Coronary artery (tissue), 2 donors: ENCODE measurements around the gene PRRG3.

Experiments
- DNase-seq: peaks from one replicate; pipeline ENCODE4 v3.0.0-alpha.2; 2017; ENCODE audit warnings: low spot score
- H3K27ac ChIP-seq, 2 donors: fragments of 200-600 bp; sonication (generic); one replicate each; pipeline ENCODE4 v1.5.1; 2016 to 2019
- H3K4me3 ChIP-seq: fragments of 200-600 bp; sonication (generic); 2 replicates; pipeline ENCODE4 v1.5.1; 2016; ENCODE audit warnings: mild to moderate bottlenecking, moderate library complexity
- CTCF ChIP-seq: fragments of 200-600 bp; sonication (generic); IDR thresholded peaks from one replicate; pipeline ENCODE4 v1.5.1; 2019; ENCODE audit warnings: antibody characterized with exemption

Gene PRRG3

GRCh38 chrX:151738751-151739150 is 43.5 kb downstream of the PRRG3 start:
- DNase-seq, result no peak
- H3K27ac ChIP-seq, result no peak overlapping the region
- H3K4me3 ChIP-seq, result no peak overlapping the region
- no peak for TF ChIP-seq CTCF

GRCh38 chrX:151741606-151742005 is 46.3 kb downstream of the PRRG3 start:
- no peak overlapping the region for H3K27ac ChIP-seq
- DNase-seq, result peak; percentile 31
- H3K4me3 ChIP-seq, result no peak overlapping the region
- TF ChIP-seq CTCF, result no peak

- TF ChIP-seq CTCF, result no peak
- no peak overlapping the region for H3K4me3 ChIP-seq
- no peak overlapping the region for H3K27ac ChIP-seq
- peak; percentile 50 for DNase-seq
Measured at GRCh38 chrX:151742311-151742710, 47.1 kb downstream of the PRRG3 start.

- no peak for TF ChIP-seq CTCF
- DNase-seq, result peak; percentile 56
- no peak overlapping the region for H3K27ac ChIP-seq
- no peak overlapping the region for H3K4me3 ChIP-seq
Measured at GRCh38 chrX:151743651-151744470, 48.6 kb downstream of the PRRG3 start.

- Histone ChIP-seq H3K27ac (no peak overlapping the region), H3K4me3 (no peak overlapping the region)
- no peak for TF ChIP-seq CTCF
- DNase-seq, result peak; percentile 33
Measured at GRCh38 chrX:151745651-151746050, 50.4 kb downstream of the PRRG3 start.

- DNase-seq, result no peak
- Histone ChIP-seq H3K4me3 (no peak overlapping the region), H3K27ac (no peak overlapping the region)
- no peak for TF ChIP-seq CTCF
Measured at GRCh38 chrX:151746502-151746901, 51.2 kb downstream of the PRRG3 start.

- H3K27ac ChIP-seq, result no peak overlapping the region
- no peak for TF ChIP-seq CTCF
- H3K4me3 ChIP-seq, result no peak overlapping the region
- DNase-seq, result peak; percentile 22
Measured at GRCh38 chrX:151750511-151750910, 55.3 kb downstream of the PRRG3 start.
